Measurements from ENCODE around the gene CSTB. TPM values are rescaled to one million over a fixed set of nuclear protein-coding genes. Genes with fewer than 3 reads are reported as not detected.

Gene CSTB
- polyA plus RNA-seq, 1 donor: 34.9 TPM

GRCh38 chr21:43769325-43769958 lies 6.7 kb downstream of the CSTB start:
- no peak for DNase-seq

GRCh38 chr21:43768868-43769167 lies 7.3 kb downstream of the CSTB start:
- DNase-seq: no peak

GRCh38 chr21:43767984-43768867 lies 7.9 kb downstream of the CSTB start:
- DNase-seq: no peak

GRCh38 chr21:43767498-43767983 lies 8.6 kb downstream of the CSTB start:
- no peak for DNase-seq

GRCh38 chr21:43766734-43767497 lies 9.2 kb downstream of the CSTB start:
- no peak for DNase-seq

GRCh38 chr21:43764576-43765495 lies 11.3 kb downstream of the CSTB start:
- DNase-seq: no peak

GRCh38 chr21:43763901-43764523 lies 12.1 kb downstream of the CSTB start:
- DNase-seq: no peak

- DNase-seq: no peak
Observed at GRCh38 chr21:43762303-43763128, 13.6 kb downstream of the CSTB start.

- no peak for DNase-seq
Observed at GRCh38 chr21:43761886-43762285, 14.2 kb downstream of the CSTB start.

- DNase-seq: no peak
Observed at GRCh38 chr21:43760391-43760958, 15.6 kb downstream of the CSTB start.

- no peak for DNase-seq
Observed at GRCh38 chr21:43759651-43760050, 16.5 kb downstream of the CSTB start.

- DNase-seq: no peak
Observed at GRCh38 chr21:43758811-43759210, 17.3 kb downstream of the CSTB start.

GRCh38 chr21:43758111-43758641 lies 17.9 kb downstream of the CSTB start:
- peak; percentile 59 for DNase-seq

GRCh38 chr21:43757601-43758000 lies 18.5 kb downstream of the CSTB start:
- DNase-seq: no peak

GRCh38 chr21:43755820-43756594 lies 20.1 kb downstream of the CSTB start:
- DNase-seq: no peak

- DNase-seq: no peak
Observed at GRCh38 chr21:43754948-43755781, 20.9 kb downstream of the CSTB start.

- DNase-seq: no peak
Observed at GRCh38 chr21:43753439-43753799, 22.7 kb downstream of the CSTB start.
